ENCODE data around the gene IL20.

IL20 gene

GRCh38 chr1:206833106-206833680 lies 32.2 kb upstream of the IL20 start:
- TF ChIP-seq CTCF (IDR thresholded peaks at IDR 0.05; ENCODE audit: control insufficient read depth, insufficient read depth, low read depth, low read length, missing control alignments): no peak
- no peak for DNase-seq (ENCODE audit: low read depth)
- H3K4me3 ChIP-seq (ENCODE audit: control insufficient read depth, low read depth, low read length): no peak overlapping the region

- TF ChIP-seq CTCF (IDR thresholded peaks at IDR 0.05; ENCODE audit: control insufficient read depth, insufficient read depth, low read depth, low read length, missing control alignments): no peak
- H3K4me3 ChIP-seq (ENCODE audit: control insufficient read depth, low read depth, low read length): no peak overlapping the region
- no peak for DNase-seq (ENCODE audit: low read depth)
These were observed 31.6 kb upstream of the IL20 start for GRCh38 chr1:206833801-206834200.

GRCh38 chr1:206834217-206834616 lies 31.2 kb upstream of the IL20 start:
- TF ChIP-seq CTCF (IDR thresholded peaks at IDR 0.05; ENCODE audit: control insufficient read depth, insufficient read depth, low read depth, low read length, missing control alignments): no peak
- no peak for DNase-seq (ENCODE audit: low read depth)
- no peak overlapping the region for H3K4me3 ChIP-seq (ENCODE audit: control insufficient read depth, low read depth, low read length)

- no peak for TF ChIP-seq CTCF (IDR thresholded peaks at IDR 0.05; ENCODE audit: control insufficient read depth, insufficient read depth, low read depth, low read length, missing control alignments)
- no peak for DNase-seq (ENCODE audit: low read depth)
- H3K4me3 ChIP-seq (ENCODE audit: control insufficient read depth, low read depth, low read length): no peak overlapping the region
These were observed 30.7 kb upstream of the IL20 start for GRCh38 chr1:206834711-206835110.

GRCh38 chr1:206835186-206835585 lies 30.2 kb upstream of the IL20 start:
- no peak for DNase-seq (ENCODE audit: low read depth)
- H3K4me3 ChIP-seq (ENCODE audit: control insufficient read depth, low read depth, low read length): no peak overlapping the region
- TF ChIP-seq CTCF (IDR thresholded peaks at IDR 0.05; ENCODE audit: control insufficient read depth, insufficient read depth, low read depth, low read length, missing control alignments): no peak

- no peak overlapping the region for H3K4me3 ChIP-seq (ENCODE audit: control insufficient read depth, low read depth, low read length)
- TF ChIP-seq CTCF (IDR thresholded peaks at IDR 0.05; ENCODE audit: control insufficient read depth, insufficient read depth, low read depth, low read length, missing control alignments): no peak
- DNase-seq (ENCODE audit: low read depth): no peak
These were observed 29.3 kb upstream of the IL20 start for GRCh38 chr1:206836111-206836510.

Measured in AG09309 (cell line).